K562 (cell line): ENCODE results near the gene CRB2. TPM values are rescaled to one million over a fixed set of nuclear protein-coding genes. Genes with fewer than 3 reads are reported as not detected.

Source experiments
- ATAC-seq: fragments of 200-7000 bp; cut with Tn5 transposase; 3 replicates; pipeline ENCODE4 v1.9.1; 2020; ENCODE audit warnings: moderate library complexity
- BruUV-seq: library from RNA; stranded (reverse); fragments of 400-500 nt; replicated peaks from 2 replicates; lab custom pipeline; 2021; lab: Mats Ljungman, UMichigan
- CTCF ChIA-PET: fragments of 300-600 bp; formaldehyde crosslinking; extraction: SDS; loops from one replicate; lab custom pipeline; 2021; ENCODE audit warnings: low intra/inter-chr PET ratio; lab: Yijun Ruan, JAX
- POLR2A ChIA-PET: fragments of 300-600, 350-650 bp; sonication (Branson Sonifier 250); formaldehyde crosslinking; extraction: SDS; loops from one replicate; lab custom pipeline; 2021; ENCODE audit warnings: antibody characterized with exemption, inconsistent platforms; lab: Yijun Ruan, JAX
- DNase-seq, 4 experiments: peaks; one replicate each; pipeline versions ENCODE4 v3.0.0 to v3.0.0-alpha.2; 2011 to 2018; ENCODE audit warnings: low spot score in 3 of 4, mixed read lengths in 3 of 4; ENCODE audit errors: extremely low read depth in 1 of 4
- FAIRE-seq: peaks from 2 replicates; lab custom pipeline; 2011; peaks lifted over from hg19 to GRCh38; lab: Jason Lieb, UNC
- H2AFZ ChIP-seq: 2 replicates; pipeline ENCODE4 v1.6.0; 2011; ENCODE audit warnings: low read depth, low read length, control low read depth, inconsistent platforms
- H3K27ac ChIP-seq: fragments of 200-600 bp; 3 replicates; pipeline ENCODE4 v1.8.0; 2011; ENCODE audit warnings: low read depth, mild to moderate bottlenecking, control low read depth, inconsistent platforms, low read length, moderate library complexity, mixed read lengths; ENCODE audit errors: extremely low read depth
- H3K27me3 ChIP-seq, 2 experiments: fragments of 300-600 bp in 1 of 2; 2 replicates in 1 of 2; 3 replicates in 1 of 2; pipeline versions ENCODE4 v1.6.0 to v1.8.0; 2011; ENCODE audit warnings: inconsistent platforms in 2 of 2, low read length in 2 of 2, mild to moderate bottlenecking in 1 of 2, mixed read lengths in 1 of 2, moderate library complexity in 1 of 2; ENCODE audit not compliant: control insufficient read depth in 2 of 2, insufficient read depth in 2 of 2
- H3K36me3 ChIP-seq: fragments of 300-600 bp; 3 replicates; pipeline ENCODE4 v1.8.0; 2011; ENCODE audit warnings: mild to moderate bottlenecking, low read length, inconsistent platforms; ENCODE audit not compliant: control insufficient read depth, insufficient read depth
- H3K4me1 ChIP-seq, 2 experiments: fragments of 200-600 bp in 1 of 2; replicated peaks in 1 of 2; 2 replicates in 1 of 2; 3 replicates in 1 of 2; pipeline versions ENCODE4 v1.5.1 to v1.8.0; 2011; ENCODE audit warnings: inconsistent platforms in 2 of 2, low read length in 2 of 2, mild to moderate bottlenecking in 1 of 2, mixed read lengths in 1 of 2, moderate library complexity in 1 of 2; ENCODE audit not compliant: control insufficient read depth in 2 of 2, insufficient read depth in 2 of 2
- H3K4me2 ChIP-seq: 2 replicates; pipeline ENCODE4 v1.6.1; 2011; ENCODE audit warnings: low read length, control low read depth, inconsistent platforms, mixed read lengths; ENCODE audit not compliant: insufficient read depth
- H3K4me3 ChIP-seq: fragments of 200-600 bp; sonication (generic), shearing (Covaris generic); 2 replicates; pipeline ENCODE4 v1.5.1; 2016; ENCODE audit warnings: control low read depth, inconsistent platforms
- H3K79me2 ChIP-seq: fragments of 200-600 bp; 3 replicates; pipeline ENCODE4 v1.8.0; 2011; ENCODE audit warnings: low read length, inconsistent platforms; ENCODE audit not compliant: control insufficient read depth, insufficient read depth
- H3K9ac ChIP-seq, 2 experiments: 2 replicates each; pipeline versions ENCODE4 v1.6.0 to v1.6.1; 2011; ENCODE audit warnings: low read depth in 2 of 2, low read length in 2 of 2, control low read depth in 1 of 2, inconsistent platforms in 1 of 2, mild to moderate bottlenecking in 1 of 2, mixed read lengths in 1 of 2; ENCODE audit not compliant: insufficient read depth in 1 of 2
- H3K9me1 ChIP-seq: one replicate; pipeline ENCODE4 v1.6.0; 2011; ENCODE audit warnings: inconsistent platforms, mild to moderate bottlenecking, low read length, moderate library complexity; ENCODE audit not compliant: control insufficient read depth, insufficient read depth
- H3K9me3 ChIP-seq: replicated peaks from 2 replicates; pipeline ENCODE4 v1.5.1; 2011; ENCODE audit warnings: low read depth, low read length, inconsistent platforms; ENCODE audit not compliant: control insufficient read depth, insufficient read depth
- H4K20me1 ChIP-seq: replicated peaks from 2 replicates; pipeline ENCODE4 v1.6.1; 2011; ENCODE audit warnings: low read length, inconsistent platforms, mixed read lengths; ENCODE audit not compliant: control insufficient read depth, insufficient read depth
- GATAD2B ChIP-seq: fragments of 450-650 bp; IDR thresholded peaks from 2 replicates; pipeline ENCODE4 v1.6.1; 2017; ENCODE audit warnings: mild to moderate bottlenecking, borderline replicate concordance
- PHF21A ChIP-seq: fragments of 450-650 bp; IDR thresholded peaks from 2 replicates; pipeline ENCODE4 v1.6.1; 2017; ENCODE audit warnings: low read depth, borderline replicate concordance
- POLR2H ChIP-seq: IDR thresholded peaks from 2 replicates; pipeline ENCODE4 v1.6.1; 2016; ENCODE audit warnings: missing genetic modification characterization, low read depth, mild to moderate bottlenecking, control low read depth, missing compliant biosample characterization, moderate library complexity
- RBM34 ChIP-seq: fragments of 200-400 bp; formaldehyde crosslinking; IDR thresholded peaks from 2 replicates; pipeline ENCODE4 v1.6.1; 2018; ENCODE audit warnings: low read length, borderline replicate concordance; ENCODE audit not compliant: insufficient read depth
- TRIM28 ChIP-seq: fragments of 450-650 bp; IDR thresholded peaks from 2 replicates; pipeline ENCODE4 v1.6.1; 2017
- ZNF57 ChIP-seq: fragments of 450-650 bp; formaldehyde crosslinking; IDR thresholded peaks from 2 replicates; pipeline ENCODE4 v1.4.0; 2020; ENCODE audit warnings: mild to moderate bottlenecking, moderate library complexity
- ZSCAN29 ChIP-seq: fragments of 450-650 bp; IDR thresholded peaks from 2 replicates; pipeline ENCODE4 v1.6.1; 2017
- WGBS: fragments of 100-300 bp; shearing (Covaris generic); methylation state at CpG from one replicate; pipeline ENCODE4 v1.1.6; 2016; ENCODE audit warnings: low coverage, mixed read lengths; ENCODE audit not compliant: insufficient coverage; ENCODE audit errors: missing lambda C conversion rate; 5-methylcytosine and 5-hydroxymethylcytosine counted together
- in situ Hi-C: fragments of 300-500 bp; cut with MboI; formaldehyde crosslinking; loops from 4 replicates; pipeline ENCODE4 v1.15.0; 2018; ENCODE audit warnings: inconsistent platforms, mixed read lengths
- intact Hi-C: fragments of 100-400 bp; cut with micrococcal nuclease; formaldehyde crosslinking; loops from 2 replicates; pipeline ENCODE4 v1.14.2; 2022
- polyA plus RNA-seq, 8 experiments: library from polyadenylated mRNA; depleted of rRNA in 4 of 8; stranded (reverse) in 5 of 8; unstranded in 3 of 8; fragments of >200 nt; fragmentation: Nextera tagmentation in 2 of 8; fragmentation: Illumina TruSeq in 1 of 8; extraction: Ambion mirVana in 2 of 8; extraction: Trizol in 1 of 8; gene quantifications; 2 replicates each; pipeline versions ENCODE4 v1.2.1 to v1.2.3, GENCODE V29; 2011 to 2014; ENCODE audit warnings: inconsistent platforms in 1 of 8, missing spikeins in 1 of 8
- total RNA-seq, 7 experiments: library from RNA; depleted of rRNA in 6 of 7; stranded (reverse); fragments of >200 nt in 6 of 7; fragmentation: Illumina TruSeq in 2 of 7; extraction: Trizol in 2 of 7; gene quantifications; 2 replicates each; pipeline versions ENCODE4 v1.2.1 to v1.2.3, GENCODE V29; 2011 to 2021; ENCODE audit warnings: low replicate concordance in 1 of 7
- TF ChIP-seq, protein P1 (sequence below): fragments of 450-650 bp; IDR thresholded peaks from 2 replicates; pipeline ENCODE4 v1.6.1; 2018; ENCODE audit warnings: mild to moderate bottlenecking, low read depth; ENCODE audit not compliant: partially characterized antibody
- TF ChIP-seq, protein P2 (sequence below): fragments of 450-650 bp; IDR thresholded peaks from 2 replicates; pipeline ENCODE4 v1.6.1; 2016

The CRB2 gene
- total and polyA plus RNA-seq, 9 of the 15 experiments (the other 6 are each of a cell fraction or from before 2014, with no cell fraction given) = 0.13 to 1.2 (median 0.25) TPM; not detected in 2

DNA sequence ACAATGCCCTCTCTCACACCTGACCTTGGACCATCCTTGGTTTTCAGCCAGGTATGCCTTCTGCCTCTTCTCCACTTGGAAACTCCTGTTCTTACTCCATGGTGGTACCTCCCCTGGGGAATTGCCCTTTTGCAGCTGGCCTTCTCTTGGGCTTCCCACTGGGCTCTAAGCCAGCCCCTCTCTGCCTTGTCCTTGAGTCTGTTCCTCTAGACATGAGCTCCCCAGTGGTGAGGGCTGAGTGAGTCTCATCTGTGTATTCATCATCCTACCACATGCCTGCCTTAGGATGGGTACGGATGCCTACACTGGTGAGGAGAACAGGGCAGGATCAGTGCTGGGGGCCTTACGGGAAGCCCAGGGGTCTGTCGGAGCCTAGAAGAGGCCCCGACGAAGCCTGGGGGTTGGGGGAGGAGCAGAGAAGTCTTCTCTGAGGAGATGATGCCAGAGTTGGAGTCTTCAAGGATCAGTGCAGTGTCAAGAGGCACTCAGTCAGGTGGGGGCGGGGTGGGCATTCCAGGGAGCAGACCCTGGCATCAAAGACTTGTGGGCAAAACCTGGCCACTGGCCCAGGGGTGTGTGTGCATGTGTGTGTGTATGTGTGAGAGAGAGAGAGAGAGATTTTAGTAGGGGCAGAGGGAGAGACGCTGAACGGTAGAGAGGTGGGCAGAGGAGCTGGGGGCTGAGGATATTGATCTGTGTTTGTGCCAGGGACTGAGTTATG lies 5.2 kb upstream of the CRB2 start (continued):
- TF ChIP-seq RBM34 (no peak), ZNF57 (no peak), PHF21A (no peak), ZSCAN29 (no peak), GATAD2B (no peak), TRIM28 (no peak)
- TF ChIP-seq, protein P1, sequence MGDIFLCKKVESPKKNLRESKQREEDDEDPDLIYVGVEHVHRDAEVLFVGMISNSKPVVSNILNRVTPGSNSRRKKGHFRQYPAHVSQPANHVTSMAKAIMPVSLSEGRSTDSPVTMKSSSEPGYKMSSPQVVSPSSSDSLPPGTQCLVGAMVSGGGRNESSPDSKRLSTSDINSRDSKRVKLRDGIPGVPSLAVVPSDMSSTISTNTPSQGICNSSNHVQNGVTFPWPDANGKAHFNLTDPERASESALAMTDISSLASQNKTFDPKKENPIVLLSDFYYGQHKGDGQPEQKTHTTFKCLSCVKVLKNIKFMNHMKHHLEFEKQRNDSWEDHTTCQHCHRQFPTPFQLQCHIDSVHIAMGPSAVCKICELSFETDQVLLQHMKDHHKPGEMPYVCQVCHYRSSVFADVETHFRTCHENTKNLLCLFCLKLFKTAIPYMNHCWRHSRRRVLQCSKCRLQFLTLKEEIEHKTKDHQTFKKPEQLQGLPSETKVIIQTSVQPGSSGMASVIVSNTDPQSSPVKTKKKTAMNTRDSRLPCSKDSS = no peak

DNA sequence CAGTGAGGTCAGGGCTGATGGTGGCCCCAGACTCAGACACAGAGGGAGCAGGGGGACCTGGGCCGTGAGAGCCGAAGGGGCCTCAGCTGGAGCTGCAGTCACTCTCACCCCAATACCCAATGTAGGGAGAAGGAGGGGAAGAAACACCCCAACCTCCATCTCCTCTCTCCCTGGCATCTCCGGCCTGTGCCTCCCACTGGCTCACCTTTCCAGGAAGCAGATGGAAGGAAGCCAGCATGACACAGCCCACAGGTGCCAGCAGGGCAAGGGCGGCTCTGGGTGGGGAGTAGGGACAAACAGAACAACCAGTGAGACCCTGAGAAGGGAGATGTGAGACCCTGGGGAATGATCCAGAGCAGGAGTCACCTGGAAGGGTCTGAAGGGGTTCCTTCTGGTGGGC lies 3.0 kb upstream of the CRB2 start:
- DNase-seq (no peak), ATAC-seq (no peak), FAIRE-seq (no peak)
- H3K9ac ChIP-seq = no peak overlapping the region; a peak in 1 of 4 replicates
- intact Hi-C loops (loop anchor here (5.0 kb wide), 3 partner anchors 251 to 541 kb away; no protein-coding TSS in a partner anchor), in situ Hi-C loops (loop anchor here (5.0 to 10.0 kb wide), 3 partner anchors 34 to 888 kb away; no protein-coding TSS in a partner anchor)
- H3K79me2 ChIP-seq = no peaks in the 10 kb centered on the region
- no peak overlapping the region for H3K4me3 ChIP-seq
- peaks cover 7% of the 10 kb centered on the region; the same call in 1 of the 2 replicates for H4K20me1 ChIP-seq
- ChIA-PET CTCF (interaction anchor here (0.6 to 5.6 kb wide), 2 partner anchors 32 to 1464 kb away, joined by 3 to 75 read pairs; no protein-coding TSS in a partner anchor), POLR2A (interaction anchor here (0.6 kb wide), 1 partner anchor 23 kb away, joined by 3 read pairs; no protein-coding TSS in a partner anchor)
- H3K9me3 ChIP-seq = no peaks in the 10 kb centered on the region
- H3K4me2 ChIP-seq = no peak overlapping the region
- H2AFZ ChIP-seq = no peak overlapping the region
- peaks cover 2 to 43% of the 10 kb centered on the region in 2 experiments for H3K4me1 ChIP-seq
- H3K27me3 ChIP-seq = peaks cover 2 to 15% of the 10 kb centered on the region in 2 experiments; a peak in 3 of 5 replicates
- no peak overlapping the region for H3K27ac ChIP-seq
- no TSS peak for BruUV-seq
- no peaks in the 10 kb centered on the region for H3K9me1 ChIP-seq
- no peaks in the 10 kb centered on the region for H3K36me3 ChIP-seq
- WGBS = 27% methylated on average over 4 of the region's 4 CpGs
- TF ChIP-seq, protein P2, sequence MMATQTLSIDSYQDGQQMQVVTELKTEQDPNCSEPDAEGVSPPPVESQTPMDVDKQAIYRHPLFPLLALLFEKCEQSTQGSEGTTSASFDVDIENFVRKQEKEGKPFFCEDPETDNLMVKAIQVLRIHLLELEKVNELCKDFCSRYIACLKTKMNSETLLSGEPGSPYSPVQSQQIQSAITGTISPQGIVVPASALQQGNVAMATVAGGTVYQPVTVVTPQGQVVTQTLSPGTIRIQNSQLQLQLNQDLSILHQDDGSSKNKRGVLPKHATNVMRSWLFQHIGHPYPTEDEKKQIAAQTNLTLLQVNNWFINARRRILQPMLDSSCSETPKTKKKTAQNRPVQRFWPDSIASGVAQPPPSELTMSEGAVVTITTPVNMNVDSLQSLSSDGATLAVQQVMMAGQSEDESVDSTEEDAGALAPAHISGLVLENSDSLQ = no peak
- TF ChIP-seq POLR2H = no peak
